Measurements from ENCODE around the gene HMG20B. TPM values are rescaled to one million over a fixed set of nuclear protein-coding genes. Genes with fewer than 3 reads are reported as not detected.

The HMG20B gene
- total RNA-seq, 2 donors from 2014 or later: 34.8 to 42.0 TPM

- ATAC-seq: no peak
- DNase-seq: no peak
- intact Hi-C loops (cut with DNase I): no loop called here
Measured at GRCh38 chr19:3535981-3536380, 36.8 kb upstream of the HMG20B start.

DNA sequence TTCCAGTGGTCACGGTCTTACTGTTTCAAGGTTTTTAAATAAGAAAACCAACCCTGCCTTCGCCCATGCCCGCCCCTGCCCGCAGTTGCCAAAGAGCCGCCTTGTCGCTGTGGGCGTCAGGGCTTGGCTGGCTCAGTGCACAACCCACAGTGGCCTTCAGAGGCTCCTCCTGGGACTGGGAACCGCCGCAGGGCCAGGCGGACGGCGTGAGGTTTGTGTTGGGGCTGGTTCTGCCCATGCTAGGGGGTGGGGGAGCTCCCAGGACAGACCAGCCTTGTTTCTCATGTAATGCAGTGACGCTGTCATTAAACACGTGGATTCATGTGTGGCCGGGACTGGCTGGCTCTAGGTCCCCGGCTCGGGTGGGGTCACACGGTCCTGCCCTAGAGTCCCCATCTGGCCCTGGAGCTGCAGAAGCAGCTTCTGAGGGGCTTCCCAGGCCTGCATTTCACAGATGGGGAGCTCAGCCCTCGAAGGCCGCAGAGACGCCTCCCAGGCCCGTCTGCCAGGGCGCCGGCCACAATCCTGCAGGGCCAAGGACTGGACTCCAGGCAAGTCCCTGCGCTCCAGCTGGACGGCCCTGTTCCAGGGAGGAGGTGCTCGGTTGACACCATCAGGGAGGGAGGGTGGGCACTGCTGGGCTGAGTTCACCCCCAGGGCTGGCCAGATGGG is 36.2 kb upstream of the HMG20B start:
- intact Hi-C loops (cut with DNase I): no loop called here
- peak; percentile 47 for DNase-seq
- peak; percentile 40 to 68 for ATAC-seq

DNA sequence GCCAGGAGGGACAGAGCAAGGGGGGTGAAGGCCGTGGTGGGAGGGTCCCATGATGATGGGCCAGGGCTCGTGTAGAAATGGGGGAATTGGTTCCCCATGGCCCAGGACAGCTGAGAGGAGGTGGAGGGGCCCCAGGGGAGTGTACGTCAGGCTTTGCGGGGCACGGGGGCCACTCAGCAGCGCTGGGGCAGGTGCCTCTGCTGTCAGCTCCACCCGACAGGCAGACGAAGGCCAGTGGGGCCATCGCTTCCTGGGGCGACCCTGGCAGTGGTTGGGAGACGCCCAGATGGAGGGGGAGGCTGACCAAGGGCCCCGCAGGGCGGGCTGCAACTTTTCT is 35.7 kb upstream of the HMG20B start:
- peak in 1 of 2 donors; percentile 3 for ATAC-seq
- intact Hi-C loops (cut with DNase I): no loop called here
- no peak for DNase-seq

DNA sequence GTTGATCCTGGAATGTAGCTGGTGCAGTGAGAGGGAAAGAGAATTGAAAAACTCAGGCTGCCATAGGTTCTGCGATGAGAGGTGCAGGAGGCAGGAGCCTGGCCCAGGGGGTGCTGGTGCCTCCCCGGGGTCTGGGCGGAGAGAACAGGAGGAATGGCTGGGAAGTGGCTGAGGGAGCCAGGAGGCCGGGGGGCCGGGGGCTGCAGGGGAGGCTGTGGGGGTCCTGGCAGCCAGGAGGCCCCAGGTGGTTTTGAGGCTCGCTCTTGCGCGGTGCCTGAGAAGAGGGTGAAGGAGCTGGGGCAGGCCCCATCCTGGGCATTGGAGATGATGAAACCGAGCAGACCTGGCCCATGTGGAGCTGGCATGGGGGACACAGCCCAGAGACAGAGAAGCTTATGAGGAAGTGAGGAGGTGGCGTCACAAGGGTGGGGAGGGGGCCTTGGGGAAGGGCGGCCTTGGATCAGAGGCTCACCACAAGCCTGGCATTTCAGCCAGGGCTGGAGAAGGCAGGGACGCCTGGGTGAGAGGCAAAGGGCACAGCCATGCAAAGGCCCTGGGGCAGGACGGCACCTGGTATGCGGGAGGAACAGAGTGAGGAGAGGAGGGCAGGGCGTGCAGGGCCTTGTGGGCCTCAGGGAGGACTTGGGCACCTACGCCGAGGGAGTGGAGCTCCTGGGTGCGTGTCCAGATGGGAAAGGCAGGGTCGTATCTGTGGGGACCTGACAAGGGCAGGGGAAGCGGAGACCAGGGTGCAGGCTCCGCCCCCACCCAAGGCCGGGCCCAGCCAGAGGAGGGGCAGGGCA is 35.1 kb upstream of the HMG20B start:
- DNase-seq: no peak
- intact Hi-C loops (cut with DNase I): no loop called here
- peak in 1 of 2 donors; percentile 3 for ATAC-seq

DNA sequence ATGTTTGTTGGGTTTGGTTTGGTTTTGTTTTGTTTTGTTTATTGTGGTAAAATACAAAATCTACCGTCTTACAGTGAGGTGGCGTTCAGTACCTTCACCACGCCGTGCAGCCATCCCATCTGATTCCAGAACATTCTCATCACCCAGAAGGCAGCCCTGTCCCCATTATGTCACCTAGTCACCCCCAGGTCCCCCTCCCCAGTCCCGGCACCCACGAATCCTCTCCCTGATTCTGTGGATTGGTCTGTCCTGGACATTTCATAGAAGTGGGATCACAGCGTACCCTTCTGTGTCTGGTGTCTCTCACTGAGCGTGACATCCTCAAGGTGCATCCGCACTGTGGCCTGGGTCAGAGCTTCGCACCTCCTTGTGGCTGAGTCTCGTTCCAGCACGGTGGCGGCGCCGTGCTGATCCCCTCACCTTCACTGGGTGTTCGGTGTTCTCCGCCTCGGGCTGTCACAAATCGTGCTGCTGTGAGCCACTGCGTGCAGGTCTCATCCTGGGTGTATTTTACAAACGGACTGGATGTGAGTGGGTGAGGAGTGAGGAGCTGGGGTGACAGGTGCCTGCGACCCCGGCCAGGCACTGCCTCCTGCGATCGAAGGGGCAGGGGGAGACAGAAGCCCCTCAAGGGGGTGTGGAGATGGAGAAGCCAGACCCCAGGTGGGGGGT is 34.4 kb upstream of the HMG20B start:
- DNase-seq (no peak), ATAC-seq (no peak)
- intact Hi-C loops (cut with DNase I): no loop called here

- DNase-seq (no peak), ATAC-seq (no peak)
- intact Hi-C loops (cut with DNase I): no loop called here
Measured at GRCh38 chr19:3538965-3539755, 33.6 kb upstream of the HMG20B start, which contains the start of gene TEKTIP1. TSS of gene TEKTIP1 (plus strand) at chr19:3539174. CDS start at chr19:3539178, 4 bp downstream.

DNA sequence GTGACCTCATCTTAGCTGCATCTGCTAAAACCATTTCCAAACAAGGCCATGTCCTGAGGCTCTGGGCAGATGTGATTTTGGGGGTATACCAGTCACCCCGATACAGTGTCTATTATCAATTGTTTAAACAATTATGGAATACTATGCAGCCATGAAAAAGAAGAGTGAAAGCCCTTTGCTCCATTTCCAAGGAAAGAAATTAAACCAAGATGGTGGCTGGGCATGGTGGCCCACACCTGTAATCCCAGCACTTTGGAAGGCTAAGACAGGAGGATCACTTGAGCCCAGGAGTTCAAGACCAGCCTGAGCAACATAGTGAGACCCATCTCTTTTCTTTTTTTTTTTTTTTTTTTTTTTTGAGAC is 33.0 kb upstream of the HMG20B start:
- intact Hi-C loops (cut with DNase I): loop anchor here (10.0 kb wide), 1 partner anchor 165 kb away; the partner anchor contains the start of genes PIP5K1C (in 2 of the 2) and TJP3 (in 2 of the 2)
- ATAC-seq (no peak), DNase-seq (no peak)

GRCh38 chr19:3543150-3544057 is 29.3 kb upstream of the HMG20B start:
- peak in 1 of 2 donors; percentile 2 for ATAC-seq
- intact Hi-C loops (cut with DNase I): loop anchor here (2.0 to 10.0 kb wide), 2 partner anchors 75 to 161 kb away; partner anchors contain the start of genes PIP5K1C (in 2 of the 2) and TJP3 (in 2 of the 2)
- DNase-seq: peak; percentile 54

- intact Hi-C loops (cut with DNase I): loop anchor here (2.0 to 10.0 kb wide), 2 partner anchors 75 to 161 kb away; partner anchors contain the start of genes PIP5K1C (in 2 of the 2) and TJP3 (in 2 of the 2)
- ATAC-seq (no peak), DNase-seq (no peak)
Measured at GRCh38 chr19:3544058-3544376, 28.7 kb upstream of the HMG20B start.

GRCh38 chr19:3544742-3545668 is 27.7 kb upstream of the HMG20B start:
- intact Hi-C loops (cut with DNase I): loop anchor here (2.0 to 10.0 kb wide), 2 partner anchors 74 to 160 kb away; partner anchors contain the start of genes PIP5K1C (in 2 of the 2) and TJP3 (in 2 of the 2)
- DNase-seq (peak; percentile 74), ATAC-seq (peak; percentile 66 to 72)

GRCh38 chr19:3545669-3546034 is 27.1 kb upstream of the HMG20B start:
- no peak for DNase-seq
- intact Hi-C loops (cut with DNase I): loop anchor here (2.0 to 10.0 kb wide), 2 partner anchors 73 to 159 kb away; partner anchors contain the start of genes PIP5K1C (in 2 of the 2) and TJP3 (in 2 of the 2)
- ATAC-seq: no peak

DNA sequence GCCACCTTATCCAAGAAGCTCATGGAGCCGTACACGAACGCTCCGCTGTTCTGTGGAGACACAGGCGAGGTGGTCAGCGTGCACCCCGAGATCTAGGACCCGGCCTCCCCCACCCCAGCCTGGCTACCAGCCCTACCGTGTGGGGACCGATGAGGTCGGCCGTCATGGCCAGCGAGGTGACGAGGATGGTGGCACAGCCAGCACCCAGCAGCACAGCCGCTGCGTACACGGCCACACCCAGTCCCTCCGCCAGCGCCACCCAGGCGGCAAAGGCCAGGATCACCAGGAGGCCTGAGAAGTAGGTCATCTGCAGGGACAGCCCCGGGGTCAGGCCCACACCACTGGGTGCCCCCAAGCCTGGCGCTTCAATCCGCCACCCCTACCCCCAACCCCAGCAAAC is 26.6 kb upstream of the HMG20B start:
- intact Hi-C loops (cut with DNase I): loop anchor here (10.0 kb wide), 1 partner anchor 159 kb away; the partner anchor contains the start of genes PIP5K1C (in 2 of the 2) and TJP3 (in 2 of the 2)

DNA sequence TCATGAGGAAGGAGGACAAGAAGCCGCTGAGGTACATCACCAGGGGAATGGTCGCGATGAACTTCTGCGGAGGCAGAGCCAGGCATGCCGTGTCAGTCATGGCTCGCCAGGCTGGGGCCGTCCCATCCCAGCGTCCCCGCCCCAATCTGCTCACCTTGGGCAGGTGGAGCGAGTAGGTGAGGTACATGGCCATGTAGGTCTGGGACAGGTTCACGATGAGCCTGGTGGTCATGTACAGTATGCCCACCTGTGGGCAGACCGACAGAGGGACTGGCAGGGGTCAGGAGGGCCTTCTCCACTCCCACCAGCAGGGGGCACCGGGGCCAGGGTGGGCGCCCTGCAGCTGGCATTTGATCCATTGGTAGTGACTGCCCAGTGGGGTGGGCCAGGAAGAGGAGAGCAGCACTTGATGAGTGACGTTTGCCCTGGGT is 25.4 kb upstream of the HMG20B start:
- intact Hi-C loops (cut with DNase I): loop anchor here (10.0 kb wide), 1 partner anchor 157 kb away; the partner anchor contains the start of genes PIP5K1C (in 2 of the 2) and TJP3 (in 2 of the 2)
- DNase-seq: no peak

More for the DNA sequence above, 26.6 kb upstream of the HMG20B start:
- DNase-seq (no peak), ATAC-seq (no peak)

DNA sequence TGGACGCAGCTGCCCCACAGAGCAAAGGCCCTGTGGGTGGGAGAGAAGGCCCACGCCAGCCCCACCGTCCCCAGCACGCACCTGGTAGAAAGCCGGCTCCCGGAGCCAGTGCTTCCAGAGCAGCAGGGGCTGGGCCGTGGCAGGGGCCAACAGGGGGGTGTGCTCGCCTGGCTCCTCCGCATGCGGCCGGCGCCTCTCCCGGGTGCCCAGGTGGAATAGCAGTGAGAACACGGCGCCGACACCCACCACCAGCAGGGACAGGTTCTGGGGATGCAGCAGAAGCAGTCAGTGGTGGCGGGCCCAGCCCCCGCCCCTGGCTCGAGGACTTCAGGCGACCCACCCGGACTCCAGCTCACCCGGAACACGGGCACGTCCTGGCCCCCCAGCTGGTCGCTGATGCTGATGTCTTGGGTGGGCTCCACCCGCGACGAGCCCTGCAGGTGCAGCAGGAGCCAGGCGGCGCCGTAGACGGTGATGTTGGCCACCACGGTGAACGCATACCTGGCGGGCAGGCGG is 24.9 kb upstream of the HMG20B start:
- ATAC-seq (no peak), DNase-seq (no peak)
- intact Hi-C loops (cut with DNase I): loop anchor here (10.0 kb wide), 1 partner anchor 157 kb away; the partner anchor contains the start of genes PIP5K1C (in 2 of the 2) and TJP3 (in 2 of the 2)

More for the DNA sequence above, 25.4 kb upstream of the HMG20B start:
- no peak for ATAC-seq

DNA sequence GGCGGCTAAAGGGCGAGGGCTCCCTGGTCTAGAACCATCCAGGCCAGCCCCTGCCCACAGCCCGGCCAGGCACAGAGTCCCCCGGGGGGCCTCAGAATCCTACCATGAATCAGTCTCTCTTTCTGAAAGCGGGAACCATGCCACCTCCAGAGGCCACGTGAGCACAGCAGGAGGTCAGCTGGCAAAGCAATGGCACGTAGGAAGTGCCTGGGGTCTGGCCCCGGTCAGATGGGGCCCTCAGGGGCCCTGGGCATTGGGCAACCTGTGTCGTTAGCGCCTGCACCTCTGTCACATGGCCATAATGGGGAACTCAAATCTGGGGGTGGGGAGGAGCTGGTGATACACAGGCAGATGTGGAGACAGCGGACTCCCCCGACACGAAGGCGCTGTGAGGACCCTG is 24.1 kb upstream of the HMG20B start:
- intact Hi-C loops (cut with DNase I): loop anchor here (10.0 kb wide), 1 partner anchor 156 kb away; the partner anchor contains the start of genes PIP5K1C (in 2 of the 2) and TJP3 (in 2 of the 2)
- ATAC-seq (no peak), DNase-seq (no peak)

GRCh38 chr19:3549816-3550215 is 22.9 kb upstream of the HMG20B start:
- ATAC-seq (no peak), DNase-seq (no peak)
- intact Hi-C loops (cut with DNase I): loop anchor here (10.0 kb wide), 1 partner anchor 155 kb away; the partner anchor contains the start of genes PIP5K1C (in 2 of the 2) and TJP3 (in 2 of the 2)
